Measurements from ENCODE around the gene OR10P1.

OR10P1 gene

DNA sequence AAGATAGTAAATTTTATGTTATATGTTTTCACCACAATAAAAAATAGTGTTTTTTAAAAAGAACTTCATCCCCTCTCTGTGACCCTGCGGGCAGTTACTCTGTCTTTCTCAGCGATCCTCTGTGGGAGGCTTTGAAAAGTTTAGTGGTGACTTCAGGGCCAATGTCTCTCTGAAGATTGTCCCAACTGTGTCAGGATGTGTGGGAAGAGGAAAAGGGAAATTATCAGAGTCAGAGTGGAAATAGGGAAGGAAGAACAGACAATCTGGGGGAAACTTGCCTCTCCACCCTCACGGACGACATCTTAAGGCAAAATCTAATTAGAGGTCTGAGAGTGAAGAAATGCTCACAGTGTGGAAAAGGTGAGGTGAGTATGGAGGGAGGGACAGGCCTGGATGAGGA lies 3.5 kb upstream of the OR10P1 start:
- TF ChIP-seq MAX (IDR thresholded peaks at IDR 0.05; ENCODE audit: low read depth, low read length) (no peak), POLR2A (IDR thresholded peaks at IDR 0.05; ENCODE audit: extremely low read depth, insufficient read length) (no peak), MYC (IDR thresholded peaks at IDR 0.05; ENCODE audit: low read depth, low read length) (no peak)
- TF ChIP-seq, protein P1, sequence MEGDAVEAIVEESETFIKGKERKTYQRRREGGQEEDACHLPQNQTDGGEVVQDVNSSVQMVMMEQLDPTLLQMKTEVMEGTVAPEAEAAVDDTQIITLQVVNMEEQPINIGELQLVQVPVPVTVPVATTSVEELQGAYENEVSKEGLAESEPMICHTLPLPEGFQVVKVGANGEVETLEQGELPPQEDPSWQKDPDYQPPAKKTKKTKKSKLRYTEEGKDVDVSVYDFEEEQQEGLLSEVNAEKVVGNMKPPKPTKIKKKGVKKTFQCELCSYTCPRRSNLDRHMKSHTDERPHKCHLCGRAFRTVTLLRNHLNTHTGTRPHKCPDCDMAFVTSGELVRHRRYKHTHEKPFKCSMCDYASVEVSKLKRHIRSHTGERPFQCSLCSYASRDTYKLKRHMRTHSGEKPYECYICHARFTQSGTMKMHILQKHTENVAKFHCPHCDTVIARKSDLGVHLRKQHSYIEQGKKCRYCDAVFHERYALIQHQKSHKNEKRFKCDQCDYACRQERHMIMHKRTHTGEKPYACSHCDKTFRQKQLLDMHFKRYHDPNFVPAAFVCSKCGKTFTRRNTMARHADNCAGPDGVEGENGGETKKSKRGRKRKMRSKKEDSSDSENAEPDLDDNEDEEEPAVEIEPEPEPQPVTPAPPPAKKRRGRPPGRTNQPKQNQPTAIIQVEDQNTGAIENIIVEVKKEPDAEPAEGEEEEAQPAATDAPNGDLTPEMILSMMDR (IDR thresholded peaks at IDR 0.05; ENCODE audit: low read depth, low read length), result no peak
- no peak overlapping the region for H3K4me3 ChIP-seq (ENCODE audit: low read depth, low read length)
- no peak for DNase-seq (ENCODE audit: low read depth)

DNA sequence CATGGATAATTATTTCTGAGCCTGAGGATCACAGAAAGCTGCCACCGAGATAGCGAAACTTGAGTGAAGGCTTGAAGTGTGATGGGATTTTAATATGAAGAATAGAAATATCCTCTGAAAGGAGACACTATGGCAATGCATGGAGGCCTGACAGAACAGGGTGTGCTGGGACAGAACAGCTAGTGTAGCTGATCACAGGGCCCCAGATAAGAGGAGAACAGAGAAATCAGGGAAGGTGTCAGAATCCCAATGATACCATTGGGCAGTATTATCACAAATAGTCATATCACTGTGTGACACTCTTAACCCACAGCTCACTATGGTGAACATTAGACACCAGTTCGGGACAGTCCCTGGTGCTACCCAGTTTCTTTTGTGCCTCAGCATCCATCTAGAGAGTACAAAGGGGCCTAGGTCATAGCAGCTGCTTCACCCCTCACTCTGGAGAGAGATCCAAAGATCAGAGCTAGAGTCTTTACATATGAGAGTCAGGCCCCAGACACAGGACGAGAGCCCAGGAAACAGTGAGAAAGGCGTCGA lies 506 bp upstream of the OR10P1 start:
- TF ChIP-seq, protein P1 (IDR thresholded peaks at IDR 0.05; ENCODE audit: low read depth, low read length), result no peak
- TF ChIP-seq MYC (IDR thresholded peaks at IDR 0.05; ENCODE audit: low read depth, low read length), result no peak
- TF ChIP-seq POLR2A (IDR thresholded peaks at IDR 0.05; ENCODE audit: extremely low read depth, insufficient read length), result no peak
- TF ChIP-seq MAX (IDR thresholded peaks at IDR 0.05; ENCODE audit: low read depth, low read length), result no peak
- H3K4me3 ChIP-seq (ENCODE audit: low read depth, low read length), result no peak overlapping the region
- no peak for DNase-seq (ENCODE audit: low read depth)

DNA sequence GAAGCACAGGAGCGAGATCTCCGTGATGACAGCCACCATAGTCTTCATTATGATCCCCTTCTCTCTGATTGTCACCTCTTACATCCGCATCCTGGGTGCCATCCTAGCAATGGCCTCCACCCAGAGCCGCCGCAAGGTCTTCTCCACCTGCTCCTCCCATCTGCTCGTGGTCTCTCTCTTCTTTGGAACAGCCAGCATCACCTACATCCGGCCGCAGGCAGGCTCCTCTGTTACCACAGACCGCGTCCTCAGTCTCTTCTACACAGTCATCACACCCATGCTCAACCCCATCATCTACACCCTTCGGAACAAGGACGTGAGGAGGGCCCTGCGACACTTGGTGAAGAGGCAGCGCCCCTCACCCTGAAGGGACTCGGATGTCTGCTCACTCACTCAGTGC lies 775 bp downstream of the OR10P1 start:
- no peak for DNase-seq (ENCODE audit: low read depth)
- no peak overlapping the region for H3K4me3 ChIP-seq (ENCODE audit: low read depth, low read length)
- TF ChIP-seq MAX (IDR thresholded peaks at IDR 0.05; ENCODE audit: low read depth, low read length) (no peak), MYC (IDR thresholded peaks at IDR 0.05; ENCODE audit: low read depth, low read length) (no peak), POLR2A (IDR thresholded peaks at IDR 0.05; ENCODE audit: extremely low read depth, insufficient read length) (no peak)
- TF ChIP-seq, protein P1 (IDR thresholded peaks at IDR 0.05; ENCODE audit: low read depth, low read length), result no peak

- no peak for TF ChIP-seq MAX (IDR thresholded peaks at IDR 0.05; ENCODE audit: low read depth, low read length)
- TF ChIP-seq POLR2A (IDR thresholded peaks at IDR 0.05; ENCODE audit: extremely low read depth, insufficient read length), result no peak
- TF ChIP-seq MYC (IDR thresholded peaks at IDR 0.05; ENCODE audit: low read depth, low read length), result no peak
- TF ChIP-seq, protein P1 (IDR thresholded peaks at IDR 0.05; ENCODE audit: low read depth, low read length), result no peak
These were observed 4.9 kb downstream of the OR10P1 start for GRCh38 chr12:55641595-55641994.

GRCh38 chr12:55642267-55642666 lies 5.6 kb downstream of the OR10P1 start:
- H3K4me3 ChIP-seq (ENCODE audit: low read depth, low read length), result no peak overlapping the region
- no peak for TF ChIP-seq MYC (IDR thresholded peaks at IDR 0.05; ENCODE audit: low read depth, low read length)
- TF ChIP-seq MAX (IDR thresholded peaks at IDR 0.05; ENCODE audit: low read depth, low read length), result 0 out of 2 replicates have a peak, but pooled peaks have one; percentile 14
- no peak for TF ChIP-seq POLR2A (IDR thresholded peaks at IDR 0.05; ENCODE audit: extremely low read depth, insufficient read length)
- TF ChIP-seq, protein P1 (IDR thresholded peaks at IDR 0.05; ENCODE audit: low read depth, low read length), result no peak
- DNase-seq (ENCODE audit: low read depth), result peak; percentile 80

More at GRCh38 chr12:55641595-55641994, 4.9 kb downstream of the OR10P1 start:
- H3K4me3 ChIP-seq (ENCODE audit: low read depth, low read length), result no peak overlapping the region
- DNase-seq (ENCODE audit: low read depth), result no peak
